OCI-LY7 (cell line): ENCODE data around the gene PTPN9. TPM values are rescaled to one million over a fixed set of nuclear protein-coding genes. Genes with fewer than 3 reads are reported as not detected.

ENCODE experiments used
- BruUV-seq: library from RNA; stranded (reverse); fragments of 400-500 nt; replicated peaks from 2 replicates; lab custom pipeline; 2021; lab: Mats Ljungman, UMichigan
- CTCF ChIA-PET: fragments of 300-600 bp; sonication (Branson Sonifier 250); formaldehyde crosslinking; loops from one replicate; lab custom pipeline; 2022; ENCODE audit warnings: antibody characterized with exemption; ENCODE audit not compliant: unreplicated experiment; lab: Charles Lee
- POLR2A ChIA-PET: fragments of 300-600 bp; sonication (Branson Sonifier 250); formaldehyde crosslinking; loops from one replicate; lab custom pipeline; 2022; ENCODE audit warnings: antibody characterized with exemption; lab: Charles Lee
- DNase-seq: peaks from one replicate; pipeline ENCODE4 v3.0.0-alpha.2; 2015; ENCODE audit warnings: low spot score
- H2AFZ ChIP-seq: fragments of 200-600 bp; sonication (generic), shearing (Covaris generic); 2 replicates; pipeline ENCODE4 v1.6.1; 2014; ENCODE audit warnings: mild to moderate bottlenecking, antibody characterized with exemption, low read length, moderate library complexity
- H3K27ac ChIP-seq: fragments of 200-600 bp; sonication (generic); 2 replicates; pipeline ENCODE4 v1.5.1; 2014; ENCODE audit warnings: mixed run types, low read depth, mild to moderate bottlenecking, moderate library complexity, low read length, inconsistent platforms; ENCODE audit not compliant: poor library complexity, severe bottlenecking
- H3K36me3 ChIP-seq: fragments of 200-600 bp; sonication (generic); 2 replicates; pipeline ENCODE4 v1.6.1; 2014; ENCODE audit warnings: mild to moderate bottlenecking, antibody characterized with exemption, low read length, moderate library complexity, mixed read lengths; ENCODE audit not compliant: insufficient read depth
- H3K4me1 ChIP-seq: fragments of 200-600 bp; sonication (generic); 2 replicates; pipeline ENCODE4 v1.5.1; 2014; ENCODE audit warnings: mild to moderate bottlenecking, low read length; ENCODE audit not compliant: insufficient read depth, poor library complexity, severe bottlenecking
- H3K4me2 ChIP-seq: fragments of 200-600 bp; sonication (generic); 2 replicates; pipeline ENCODE4 v1.6.1; 2014; ENCODE audit warnings: mild to moderate bottlenecking, low read length
- H3K4me3 ChIP-seq: fragments of 200-600 bp; sonication (generic); 2 replicates; pipeline ENCODE4 v1.5.1; 2014; ENCODE audit warnings: mild to moderate bottlenecking, low read depth, low read length; ENCODE audit not compliant: poor library complexity, severe bottlenecking
- H3K79me2 ChIP-seq: fragments of 200-600 bp; sonication (generic); 2 replicates; pipeline ENCODE4 v1.6.1; 2016; ENCODE audit warnings: low read depth, mild to moderate bottlenecking, low read length, moderate library complexity, mixed read lengths; ENCODE audit not compliant: insufficient read depth
- H3K9me2 ChIP-seq: fragments of 200-600 bp; sonication (generic); 2 replicates; pipeline ENCODE4 v1.6.1; 2016; ENCODE audit warnings: mild to moderate bottlenecking, low read length, mixed read lengths; ENCODE audit not compliant: insufficient read depth
- H3K9me3 ChIP-seq: fragments of 200-600 bp; sonication (generic); 2 replicates; pipeline ENCODE4 v1.6.1; 2014; ENCODE audit warnings: mild to moderate bottlenecking, mixed run types, low read length, mixed read lengths
- H4K20me1 ChIP-seq: fragments of 200-600 bp; sonication (generic); 2 replicates; pipeline ENCODE4 v1.6.1; 2014; ENCODE audit warnings: mild to moderate bottlenecking, antibody characterized with exemption, low read length, moderate library complexity, mixed read lengths; ENCODE audit not compliant: insufficient read depth
- EZH2phosphoT487 ChIP-seq: fragments of 200-600 bp; sonication (generic); IDR thresholded peaks from 2 replicates; pipeline ENCODE4 v1.6.1; 2018; ENCODE audit warnings: low read depth, borderline replicate concordance, mild to moderate bottlenecking, mixed run types, antibody characterized with exemption, low read length, moderate library complexity, mixed read lengths
- intact Hi-C: fragments of 100-400 bp; cut with micrococcal nuclease; formaldehyde crosslinking; loops from one replicate; pipeline ENCODE4 v1.10.0; 2022; ENCODE audit not compliant: unreplicated experiment
- total RNA-seq, 2 experiments: library from RNA; depleted of rRNA in 1 of 2; stranded (reverse); fragments of >200 nt in 1 of 2; shearing (Covaris generic) in 1 of 2; gene quantifications; 2 replicates each; pipeline ENCODE4 v1.2.3, GENCODE V29; 2014 to 2022
- TF ChIP-seq, protein P1 (sequence below): fragments of 200-600 bp; sonication (generic); conservative IDR thresholded peaks from 2 replicates; pipeline ENCODE4 v1.5.1; 2014; ENCODE audit warnings: mild to moderate bottlenecking, antibody characterized with exemption, low read length, moderate library complexity, mixed read lengths

The PTPN9 gene
- total RNA-seq, 2 experiments from 2014 or later: 16.5 to 38.5 TPM

GRCh38 chr15:75451674-75452363 is 127.3 kb downstream of the PTPN9 start, which contains the start of gene SIN3A:
SIN3A (minus strand) TSS chr15:75451690; CDS start chr15:75430375, 21,315 bp downstream.
- peaks cover 35% of the 10 kb centered on the region for H3K4me1 ChIP-seq

GRCh38 chr15:75451202-75451673 is 127.9 kb downstream of the PTPN9 start:
- Histone ChIP-seq H3K9me2 (no peaks in the 10 kb centered on the region), H3K36me3 (peaks cover 16% of the 10 kb centered on the region), H2AFZ (no peak overlapping the region), H3K27ac (peak overlapping the region; percentile 89), H3K4me3 (peak overlapping the region; percentile 85), H4K20me1 (peaks cover 31% of the 10 kb centered on the region), H3K4me1 (peaks cover 35% of the 10 kb centered on the region), H3K4me2 (peak overlapping the region; percentile 63), H3K9me3 (no peaks in the 10 kb centered on the region), H3K79me2 (peaks cover 48% of the 10 kb centered on the region)
- POLR2A ChIA-PET: interaction anchor here (0.6 to 3.2 kb wide), 17 partner anchors 10 to 1818 kb away, joined by 3 to 19 read pairs (median 5); partner anchors contain the start of genes IMP3, MAN2C1, PTPN9 and SNUPN
- no TSS peak for BruUV-seq
- intact Hi-C loops: loop anchor here (1.0 to 5.0 kb wide), 4 partner anchors 83 to 664 kb away; partner anchors contain the start of genes C15orf39, MAN2C1 and PTPN9
- TF ChIP-seq, protein P1, sequence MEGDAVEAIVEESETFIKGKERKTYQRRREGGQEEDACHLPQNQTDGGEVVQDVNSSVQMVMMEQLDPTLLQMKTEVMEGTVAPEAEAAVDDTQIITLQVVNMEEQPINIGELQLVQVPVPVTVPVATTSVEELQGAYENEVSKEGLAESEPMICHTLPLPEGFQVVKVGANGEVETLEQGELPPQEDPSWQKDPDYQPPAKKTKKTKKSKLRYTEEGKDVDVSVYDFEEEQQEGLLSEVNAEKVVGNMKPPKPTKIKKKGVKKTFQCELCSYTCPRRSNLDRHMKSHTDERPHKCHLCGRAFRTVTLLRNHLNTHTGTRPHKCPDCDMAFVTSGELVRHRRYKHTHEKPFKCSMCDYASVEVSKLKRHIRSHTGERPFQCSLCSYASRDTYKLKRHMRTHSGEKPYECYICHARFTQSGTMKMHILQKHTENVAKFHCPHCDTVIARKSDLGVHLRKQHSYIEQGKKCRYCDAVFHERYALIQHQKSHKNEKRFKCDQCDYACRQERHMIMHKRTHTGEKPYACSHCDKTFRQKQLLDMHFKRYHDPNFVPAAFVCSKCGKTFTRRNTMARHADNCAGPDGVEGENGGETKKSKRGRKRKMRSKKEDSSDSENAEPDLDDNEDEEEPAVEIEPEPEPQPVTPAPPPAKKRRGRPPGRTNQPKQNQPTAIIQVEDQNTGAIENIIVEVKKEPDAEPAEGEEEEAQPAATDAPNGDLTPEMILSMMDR: no peak
- TF ChIP-seq EZH2phosphoT487: no peak
- CTCF ChIA-PET: interaction anchor here (0.6 to 1.5 kb wide), 4 partner anchors 58 to 1063 kb away, joined by 4 to 13 read pairs (median 6); partner anchors contain the start of gene MAN2C1
- DNase-seq: no peak

More at GRCh38 chr15:75451674-75452363, 127.3 kb downstream of the PTPN9 start, which contains the start of gene SIN3A:
- Histone ChIP-seq H3K4me2 (peak within 1 kb of the TSS; percentile 94), H2AFZ (no peak within 1 kb of the TSS), H3K36me3 (peaks cover 16% of the 10 kb centered on the region), H3K9me3 (no peaks in the 10 kb centered on the region), H3K9me2 (no peaks in the 10 kb centered on the region), H3K4me3 (peak within 1 kb of the TSS; percentile 87), H4K20me1 (peaks cover 28% of the 10 kb centered on the region), H3K79me2 (peaks cover 42% of the 10 kb centered on the region), H3K27ac (peak within 1 kb of the TSS; percentile 96)
- peak; percentile 100 for DNase-seq
- POLR2A ChIA-PET: interaction anchor here (0.6 to 3.2 kb wide), 20 partner anchors 11 to 1817 kb away, joined by 3 to 19 read pairs (median 4); partner anchors contain the start of genes IMP3, ISL2, MAN2C1 and PTPN9
- no peak for TF ChIP-seq EZH2phosphoT487
- TF ChIP-seq, protein P1: no peak
- BruUV-seq: no TSS peak
- intact Hi-C loops: loop anchor here (1.0 to 5.0 kb wide), 5 partner anchors 84 to 665 kb away; partner anchors contain the start of genes C15orf39, IMP3, MAN2C1 and PTPN9
- CTCF ChIA-PET: interaction anchor here (0.6 to 1.5 kb wide), 4 partner anchors 57 to 1064 kb away, joined by 4 to 13 read pairs (median 6); partner anchors contain the start of gene MAN2C1
